ENCODE measurements around the gene LIM2.

LIM2 gene

DNA sequence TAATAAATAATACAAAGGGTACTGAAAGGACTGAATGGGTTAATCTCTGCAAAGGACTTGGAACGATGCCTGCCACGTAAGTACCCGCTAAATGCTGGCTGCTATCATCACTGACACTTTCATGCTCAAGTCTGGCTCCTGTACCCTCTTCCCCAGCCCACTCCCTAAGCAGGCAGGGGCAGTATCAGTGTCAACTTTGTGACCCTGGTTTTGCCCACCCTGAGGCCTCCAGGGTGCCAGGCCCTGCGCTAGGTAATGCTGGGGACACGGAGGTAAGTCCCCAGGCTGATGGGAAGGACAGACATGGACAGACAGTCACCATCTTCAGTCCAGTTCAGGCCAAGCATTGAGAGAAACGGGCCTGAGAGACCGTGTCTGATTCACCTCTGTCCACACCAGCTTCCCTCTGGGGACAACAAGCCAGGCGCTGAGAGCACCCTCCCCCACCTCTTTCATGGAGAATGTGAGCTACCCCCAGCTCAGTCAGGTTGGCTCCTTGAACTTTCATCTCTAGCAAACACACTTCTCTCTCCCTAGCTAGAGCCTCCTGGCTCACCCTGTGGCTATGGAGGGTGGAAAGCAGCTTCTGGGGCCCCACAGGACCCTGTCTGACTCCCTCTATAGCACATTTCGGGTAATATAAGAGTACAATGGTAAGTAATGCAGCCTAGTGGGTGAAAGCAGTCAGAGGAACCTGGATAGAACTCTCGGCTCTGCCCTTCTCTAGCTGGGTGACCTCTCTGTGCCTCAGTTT is 22.4 kb downstream of the LIM2 start:
- no peak for DNase-seq

DNA sequence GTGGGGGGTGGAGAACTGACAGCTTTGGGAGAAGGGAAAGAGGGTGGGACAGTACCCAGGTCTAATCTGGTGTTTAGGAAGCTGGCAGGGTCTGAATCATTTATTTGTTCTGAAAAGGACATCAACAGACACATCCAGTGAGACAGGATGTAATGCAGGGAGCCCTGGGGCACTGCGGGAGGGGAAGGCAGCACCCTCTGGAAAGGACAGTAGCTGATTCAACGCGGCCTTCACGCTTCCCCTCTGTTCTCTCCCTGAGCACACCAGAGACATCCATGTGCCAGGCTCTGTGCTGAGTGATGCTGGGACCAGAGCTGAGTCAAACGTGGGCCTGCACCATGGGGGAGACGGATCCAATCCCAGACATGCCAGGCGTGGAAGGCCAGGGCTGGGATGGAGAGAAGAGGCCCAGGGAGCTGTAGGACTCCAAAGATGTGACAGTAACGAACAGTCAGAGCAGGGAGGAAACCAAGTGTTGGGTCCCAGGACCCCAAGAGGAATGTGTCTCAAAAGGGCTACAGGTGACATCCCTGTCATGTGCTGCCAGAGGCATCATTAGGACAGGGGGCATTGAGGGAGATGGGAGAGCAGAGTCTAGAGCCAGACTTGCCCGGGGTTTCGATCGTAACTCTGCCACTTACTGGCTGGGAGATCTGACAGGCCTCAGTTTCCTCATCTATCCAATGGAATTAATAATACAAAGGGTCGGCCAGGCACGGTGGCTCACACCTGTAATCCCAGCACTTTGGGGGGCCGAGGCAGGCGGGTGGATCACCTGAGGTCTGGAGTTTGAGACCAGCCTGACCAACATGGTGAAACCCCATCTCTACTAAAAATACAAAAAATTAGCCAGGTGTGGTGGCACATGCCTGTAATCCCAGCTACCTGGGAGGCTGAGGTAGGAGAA is 23.3 kb downstream of the LIM2 start:
- DNase-seq, result no peak

GRCh38 chr19:51361239-51361638 is 26.5 kb downstream of the LIM2 start:
- DNase-seq, result no peak

DNA sequence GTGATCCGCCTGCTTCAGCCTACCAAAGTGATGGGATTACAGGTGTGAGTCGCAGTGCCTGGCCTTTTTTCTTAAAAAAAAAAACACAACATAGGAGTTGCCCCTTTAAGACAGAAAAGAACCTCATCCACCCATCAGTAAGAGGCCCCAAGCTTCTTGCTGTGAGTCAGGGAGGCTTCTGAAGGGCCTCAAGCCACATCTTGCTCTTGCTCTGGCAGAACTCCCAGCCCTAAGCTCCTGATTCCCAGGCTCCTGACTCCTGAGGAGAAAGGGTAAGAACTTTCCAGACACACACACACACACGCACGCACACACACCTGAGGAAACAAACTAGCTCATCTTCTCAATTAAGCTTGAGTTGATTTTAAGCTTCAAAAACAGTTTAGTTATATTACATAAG is 28.5 kb downstream of the LIM2 start:
- no peak for DNase-seq

DNA sequence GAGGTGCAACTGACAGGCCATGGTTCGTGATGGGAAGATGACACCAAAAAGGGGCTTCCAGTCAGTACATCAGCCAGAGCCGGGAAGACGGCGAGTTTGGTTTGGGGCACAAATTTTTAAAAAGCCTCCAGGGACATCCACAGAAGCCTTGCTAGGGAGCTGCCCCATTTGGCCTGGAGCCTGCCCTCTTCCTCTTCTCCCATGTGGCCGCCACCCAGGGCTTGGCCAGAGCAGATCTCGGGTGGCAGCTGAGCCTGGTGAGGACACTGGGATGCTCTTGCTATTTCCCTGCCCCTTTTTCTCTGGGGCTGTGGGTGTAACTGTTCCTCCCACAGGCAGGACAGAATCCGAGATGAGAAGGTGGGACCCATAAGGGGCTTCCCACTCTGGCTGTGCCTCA is 29.8 kb downstream of the LIM2 start:
- DNase-seq, result no peak

- DNase-seq, result no peak
Observed at GRCh38 chr19:51356159-51356801, 31.5 kb downstream of the LIM2 start.

DNA sequence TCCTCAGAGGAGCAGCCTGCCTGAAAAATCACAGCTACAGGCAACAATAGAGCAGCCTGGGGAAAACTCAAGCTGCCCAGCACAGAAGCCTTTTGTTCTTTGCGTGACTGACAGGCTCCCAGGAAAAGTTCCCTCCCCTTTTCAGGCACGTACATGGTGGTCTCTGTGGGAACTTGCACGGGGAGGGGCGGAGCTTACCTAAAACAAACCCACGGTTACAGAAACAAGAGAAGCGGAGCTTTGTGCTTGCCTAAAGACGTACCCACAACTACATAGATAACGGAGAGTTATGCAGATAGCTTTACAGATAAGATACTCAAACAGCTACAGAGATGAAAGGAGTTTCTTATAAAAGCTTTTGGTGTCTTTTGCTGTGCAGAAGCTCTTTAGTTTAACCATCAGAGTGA is 33.0 kb downstream of the LIM2 start:
- DNase-seq, result no peak

GRCh38 chr19:51354103-51354741 is 33.6 kb downstream of the LIM2 start:
- no peak for DNase-seq

DNA sequence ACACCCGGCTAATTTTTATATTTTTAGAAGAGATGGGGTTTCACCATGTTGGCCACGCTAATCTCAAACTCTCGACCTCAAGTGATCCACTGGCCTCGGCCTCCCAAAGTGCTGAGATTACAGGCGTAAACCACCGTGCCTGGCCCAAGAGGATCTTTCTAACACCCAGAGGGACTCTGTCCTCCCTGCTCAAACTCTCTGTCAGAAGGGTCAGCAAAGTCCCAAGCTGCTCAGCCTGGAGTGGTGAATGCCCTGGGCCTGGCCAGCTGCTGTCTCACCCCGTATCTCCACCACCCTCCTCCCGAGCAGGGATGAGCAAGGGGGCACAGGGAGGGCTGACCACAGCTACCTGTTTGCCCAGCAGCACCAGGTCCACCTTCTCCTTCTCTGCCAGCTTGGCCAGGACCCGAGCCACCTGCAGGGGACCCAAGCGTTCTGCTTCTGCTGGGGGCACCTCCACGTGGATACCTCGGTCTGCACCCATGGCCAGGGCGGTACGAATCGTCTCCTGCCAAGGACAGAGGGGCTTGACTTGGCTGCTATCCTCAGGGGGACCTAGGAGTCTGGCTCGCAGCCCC is 34.9 kb downstream of the LIM2 start:
- DNase-seq, result no peak

- DNase-seq, result no peak
Observed at GRCh38 chr19:51351266-51351990, 36.3 kb downstream of the LIM2 start.

- no peak for DNase-seq
Observed at GRCh38 chr19:51347209-51347928, 40.4 kb downstream of the LIM2 start.

GRCh38 chr19:51346742-51347141 is 41.0 kb downstream of the LIM2 start:
- no peak for DNase-seq

- no peak for DNase-seq
Observed at GRCh38 chr19:51345076-51345620, 42.6 kb downstream of the LIM2 start.

DNA sequence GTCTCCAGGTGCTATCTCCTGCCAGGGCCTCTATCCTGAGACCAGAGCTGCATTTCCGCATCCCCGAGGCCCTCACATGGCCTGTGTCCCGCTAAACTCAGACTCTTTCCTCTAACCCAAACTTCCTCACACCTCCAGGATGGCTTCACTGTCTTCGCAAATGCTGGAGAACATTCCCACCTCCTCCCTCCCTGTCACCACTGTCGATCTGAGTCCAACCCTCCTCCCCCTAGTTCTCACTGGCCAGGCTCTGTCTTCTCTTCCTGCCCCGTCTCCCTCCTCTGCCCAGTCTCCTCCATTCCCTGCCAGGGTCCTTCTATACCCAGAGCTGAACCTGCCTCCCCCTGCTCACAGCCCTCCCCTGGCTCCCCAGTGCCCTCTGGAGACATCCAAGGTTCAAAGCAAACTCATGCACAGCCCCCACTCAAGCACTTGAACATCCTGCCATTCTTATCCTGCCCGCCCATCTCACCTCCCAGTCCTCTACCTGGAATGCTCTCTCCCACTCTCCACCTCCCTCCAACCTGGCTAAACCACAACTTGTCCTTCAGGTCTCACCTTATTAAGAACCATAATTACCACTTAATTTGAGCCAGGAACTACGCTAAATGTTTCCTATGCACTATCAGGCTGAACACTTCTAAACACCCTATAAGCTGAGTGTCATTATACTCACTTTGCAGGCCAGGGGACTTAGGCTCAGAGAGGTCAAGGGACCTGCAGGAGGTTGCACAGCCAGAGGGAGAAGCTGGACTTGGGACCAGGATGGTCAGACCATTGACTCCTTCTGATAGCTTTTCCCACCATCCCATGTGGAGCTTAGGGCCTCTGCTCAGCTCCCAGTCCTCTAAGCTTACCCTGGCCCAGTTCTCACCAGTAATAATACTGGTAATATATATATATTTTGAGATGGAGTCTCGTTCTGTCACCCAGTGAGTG is 44.9 kb downstream of the LIM2 start:
- DNase-seq, result no peak

DNA sequence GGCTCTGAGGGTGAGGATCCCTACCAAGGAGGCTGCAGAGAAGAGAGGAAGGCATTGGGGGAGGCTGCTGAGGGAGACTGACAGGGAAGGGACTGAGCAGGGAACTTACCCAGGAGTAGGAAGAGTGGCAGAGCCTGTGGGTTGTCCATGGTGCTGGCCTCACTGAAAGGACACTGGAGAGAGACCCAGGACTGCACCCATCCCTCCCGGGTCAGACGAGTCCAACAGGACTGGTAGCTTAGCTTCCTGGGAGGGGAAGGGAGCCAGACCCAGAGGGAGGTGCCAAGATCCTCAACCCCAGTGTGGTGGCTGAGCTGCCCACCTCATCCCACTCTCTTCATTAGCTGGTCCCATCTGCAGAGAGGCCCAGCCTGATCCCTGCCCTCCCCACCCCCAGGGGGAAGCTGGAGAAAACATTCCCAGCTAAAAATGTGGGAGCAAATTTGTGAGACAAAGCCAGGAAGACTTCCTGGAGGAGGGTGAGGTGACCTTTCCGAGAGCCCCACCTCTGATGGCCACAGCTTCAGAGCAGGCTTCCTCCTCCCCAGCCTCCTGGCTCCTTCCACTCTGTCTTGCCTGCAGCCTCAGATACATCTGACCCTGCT is 45.7 kb downstream of the LIM2 start, which contains the start of gene VSIG10L:
VSIG10L (minus strand) TSS at position 164 of the 605 bp plus-strand sequence; CDS start at position 149, 15 bp downstream.
- DNase-seq, result no peak

DNA sequence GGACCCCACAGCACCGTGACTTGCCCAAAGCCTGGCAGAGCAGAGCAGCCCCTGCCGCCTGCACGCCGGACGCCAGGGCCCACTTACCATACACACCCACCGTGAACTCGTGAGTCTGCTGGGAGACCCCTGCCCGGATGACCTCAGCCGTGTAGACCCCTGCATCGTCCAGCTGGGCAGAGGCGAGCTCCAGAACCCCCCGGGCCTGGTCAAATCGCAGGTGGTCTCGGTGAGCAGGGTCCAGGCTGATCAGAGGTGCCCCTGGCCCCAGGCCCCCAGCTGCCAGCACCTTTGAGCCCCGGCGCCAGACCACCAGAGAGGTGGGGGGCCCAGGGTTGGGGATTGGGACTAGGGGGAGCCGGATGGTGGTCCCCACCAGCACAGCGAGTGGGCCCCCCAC is 46.7 kb downstream of the LIM2 start:
- no peak for DNase-seq

GRCh38 chr19:51339687-51340656 is 47.8 kb downstream of the LIM2 start:
- DNase-seq, result no peak

- no peak for DNase-seq
Observed at GRCh38 chr19:51339313-51339686, 48.5 kb downstream of the LIM2 start.
